ENCODE measurements around the gene GNG8. TPM values are rescaled to one million over a fixed set of nuclear protein-coding genes. Genes with fewer than 3 reads are reported as not detected.

Gene GNG8
- total RNA-seq, 2 experiments from 2014 or later: 8.6 to 12.2 TPM

DNA sequence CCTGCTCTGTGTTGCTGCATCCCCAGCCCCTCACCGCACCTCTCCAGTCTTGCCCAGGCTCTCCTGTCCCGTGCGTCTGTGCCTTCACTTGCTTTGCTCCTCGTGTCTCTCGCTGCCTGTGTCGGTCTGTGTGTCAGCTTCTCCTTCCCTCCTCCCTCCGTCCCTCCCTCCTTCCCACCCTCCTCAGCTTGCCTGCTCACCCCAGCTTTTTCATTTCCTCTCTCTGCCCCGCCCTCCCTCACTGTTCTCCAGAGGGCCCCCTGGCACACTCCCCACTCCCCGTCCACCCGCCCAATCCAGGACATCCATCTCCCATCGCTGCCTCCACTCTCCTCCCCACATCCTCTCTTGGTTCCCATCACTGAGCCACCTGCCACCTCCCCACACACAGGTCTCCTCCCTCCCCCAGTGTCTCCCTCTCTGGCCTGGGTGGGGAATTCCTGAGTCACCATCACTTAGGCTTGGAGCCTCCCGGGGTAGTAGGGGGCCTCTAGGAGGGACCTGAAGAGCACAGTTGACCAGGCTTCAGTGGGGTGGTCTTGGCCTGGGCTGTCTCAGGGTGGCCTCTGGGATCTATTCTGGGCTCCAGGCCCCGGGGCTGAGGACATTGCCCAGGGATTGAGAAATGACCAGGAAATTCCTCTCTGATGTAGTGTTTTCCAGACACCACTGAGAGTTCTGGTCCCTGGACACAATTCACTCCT, 10.9 kb downstream of the GNG8 start, which contains the start of gene PTGIR:
TSS of gene PTGIR (minus strand) at position 132 of the 704 bp plus-strand sequence. CDS start 864 bp downstream, outside the sequence.
- ChIA-PET CTCF (interaction anchor here (1.1 to 1.7 kb wide), 3 partner anchors 9 to 103 kb away, joined by 3 to 6 read pairs (median 3); no protein-coding TSS in a partner anchor), POLR2A (no interaction called here)

DNA sequence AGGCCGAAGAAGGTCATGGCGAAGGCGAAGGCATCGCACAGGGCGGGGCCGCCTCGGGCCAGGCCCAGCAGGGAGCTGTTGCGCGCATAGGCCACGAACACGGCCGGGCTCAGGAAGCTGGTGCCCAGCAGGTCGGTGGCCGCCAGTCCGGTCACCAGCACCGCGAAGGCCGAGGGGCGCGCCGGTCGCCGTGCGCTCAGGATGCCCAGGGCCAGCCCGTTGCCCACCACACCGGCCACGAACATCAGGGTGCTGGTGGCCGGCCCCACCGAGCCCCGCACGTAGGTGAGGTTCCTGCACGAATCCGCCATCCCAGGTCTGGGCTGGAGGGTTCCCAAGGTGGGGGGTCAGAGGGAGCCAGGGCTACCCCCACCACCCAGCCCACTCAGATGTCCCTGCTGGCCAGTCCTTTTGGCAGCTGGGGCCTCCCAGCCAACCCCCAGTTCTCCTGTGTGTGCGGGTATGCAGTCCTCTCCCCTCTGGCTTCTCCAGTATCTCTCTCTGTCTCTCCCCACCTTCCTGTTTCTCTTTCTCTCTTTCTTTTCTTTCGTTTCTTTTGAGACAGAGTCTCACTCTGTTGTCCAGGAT, 12.0 kb downstream of the GNG8 start:
- ChIA-PET CTCF (interaction anchor here (1.1 to 1.7 kb wide), 3 partner anchors 10 to 104 kb away, joined by 3 to 4 read pairs (median 3); partner anchors contain the start of gene DACT3), POLR2A (no interaction called here)

DNA sequence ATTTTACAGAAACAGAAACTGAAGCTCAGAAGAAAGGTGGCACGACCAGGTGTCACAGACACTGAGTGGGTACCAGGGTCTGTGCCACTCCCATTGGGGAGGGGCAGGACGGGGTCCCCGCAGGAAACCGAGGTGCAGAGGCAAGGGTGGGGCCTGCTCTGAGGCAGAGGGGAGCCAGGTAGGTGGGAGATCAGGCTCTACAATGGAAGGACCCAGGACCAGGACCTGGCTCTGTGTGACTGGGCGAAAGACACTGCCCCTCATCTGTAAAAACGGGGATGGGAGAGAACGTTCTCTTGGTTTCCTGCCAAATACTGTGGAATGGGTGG, 13.9 kb downstream of the GNG8 start:
- CTCF ChIA-PET: interaction anchor here (0.8 to 1.3 kb wide), 4 partner anchors 8 to 50 kb away, joined by 3 to 4 read pairs (median 3); no protein-coding TSS in a partner anchor
- POLR2A ChIA-PET: no interaction called here

DNA sequence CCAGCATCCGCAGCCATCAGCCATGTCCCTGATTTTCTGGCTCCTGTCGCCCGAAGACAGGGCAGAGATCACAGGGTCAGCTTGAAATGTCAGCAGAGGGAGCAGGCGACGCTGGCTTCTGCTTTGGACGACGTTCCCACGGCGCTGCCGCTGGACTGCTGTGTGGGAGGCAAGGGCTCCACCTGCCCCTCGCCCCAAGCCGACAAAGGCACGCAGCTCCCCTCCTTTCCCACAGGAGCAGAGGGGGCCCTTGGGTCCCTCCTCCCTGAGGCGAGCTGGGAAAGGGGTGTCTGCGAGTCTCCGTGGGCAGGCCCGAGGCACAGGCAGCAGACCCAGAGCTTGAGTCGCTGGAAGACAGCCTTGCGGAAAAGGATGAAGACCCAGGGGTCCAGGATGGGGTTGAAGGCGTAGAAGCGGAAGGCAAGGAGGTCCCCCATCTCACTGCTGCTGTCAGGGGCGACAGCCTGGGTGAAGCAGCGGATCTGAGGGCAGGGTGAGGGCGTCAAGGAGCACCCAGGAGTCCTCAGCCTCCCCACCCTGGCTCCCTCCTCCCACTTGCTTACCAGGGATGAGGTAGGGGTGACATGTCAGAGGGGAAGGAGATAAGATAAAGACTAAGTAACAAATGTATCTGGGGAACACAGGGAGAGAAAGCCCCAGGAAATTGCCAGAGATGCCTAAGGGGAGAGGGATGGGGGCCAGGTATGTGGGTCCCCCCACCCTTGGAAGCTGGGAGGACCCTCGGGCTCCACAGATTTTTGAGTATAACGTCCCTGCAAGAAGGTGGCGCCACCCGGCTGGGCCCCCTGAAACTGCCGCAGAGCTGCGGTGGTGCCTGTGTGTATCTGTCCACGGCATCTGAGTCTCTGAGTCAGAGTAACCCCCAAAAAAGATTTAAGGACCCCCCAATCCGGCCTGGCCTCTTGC, 14.5 kb downstream of the GNG8 start:
- POLR2A ChIA-PET: no interaction called here
- CTCF ChIA-PET: interaction anchor here (0.8 to 1.3 kb wide), 5 partner anchors 7 to 51 kb away, joined by 3 to 4 read pairs (median 3); no protein-coding TSS in a partner anchor

DNA sequence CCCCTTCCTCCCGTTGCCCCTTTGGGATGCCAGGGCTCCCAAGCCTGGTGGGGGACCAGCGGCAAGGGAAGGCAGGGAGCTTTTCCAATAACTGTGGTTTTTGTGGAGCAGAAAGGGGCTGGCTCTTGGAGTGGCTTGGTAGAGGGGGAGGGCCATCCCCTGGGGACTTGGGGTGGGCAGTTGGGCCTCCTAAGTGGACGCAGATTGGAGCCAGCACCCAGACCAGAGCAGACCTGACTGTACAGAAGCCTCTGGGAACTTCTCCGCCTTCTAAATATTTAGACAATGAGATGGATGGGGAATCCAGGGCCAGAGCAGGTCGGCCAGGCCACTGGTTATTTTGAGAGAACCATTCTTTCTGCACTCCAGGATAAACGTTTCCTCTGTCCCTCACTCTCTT, 15.3 kb downstream of the GNG8 start:
- POLR2A ChIA-PET: interaction anchor here (1.3 kb wide), 1 partner anchor 9 kb away, joined by 3 read pairs; no protein-coding TSS in a partner anchor
- CTCF ChIA-PET: interaction anchor here (0.8 to 2.5 kb wide), 2 partner anchors 9 to 108 kb away, joined by 4 to 9 read pairs; no protein-coding TSS in a partner anchor

DNA sequence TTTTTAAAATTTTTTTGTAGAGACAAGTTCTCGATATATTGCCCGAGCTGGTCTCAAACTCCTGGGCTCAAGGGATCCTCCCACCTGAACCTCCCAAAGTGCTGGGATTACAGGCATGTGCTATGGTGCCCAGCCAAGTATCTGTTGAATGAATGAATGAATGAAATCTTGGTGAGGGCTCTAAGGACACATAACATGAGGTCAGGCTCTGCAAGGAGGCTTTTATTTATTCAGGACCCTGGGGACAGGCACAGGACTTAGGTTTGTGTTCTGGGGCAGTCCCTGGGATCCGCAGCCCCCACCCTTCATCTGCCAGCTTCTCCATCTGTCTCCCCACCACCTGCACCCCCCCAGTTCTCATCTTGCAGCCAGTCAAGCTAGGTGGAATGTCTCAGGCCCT, 15.7 kb downstream of the GNG8 start:
- POLR2A ChIA-PET: interaction anchor here (1.3 kb wide), 1 partner anchor 9 kb away, joined by 3 read pairs; no protein-coding TSS in a partner anchor
- CTCF ChIA-PET: interaction anchor here (2.5 to 10.1 kb wide), 2 partner anchors 41 to 108 kb away, joined by 9 to 112 read pairs; partner anchors contain the start of gene DACT3

DNA sequence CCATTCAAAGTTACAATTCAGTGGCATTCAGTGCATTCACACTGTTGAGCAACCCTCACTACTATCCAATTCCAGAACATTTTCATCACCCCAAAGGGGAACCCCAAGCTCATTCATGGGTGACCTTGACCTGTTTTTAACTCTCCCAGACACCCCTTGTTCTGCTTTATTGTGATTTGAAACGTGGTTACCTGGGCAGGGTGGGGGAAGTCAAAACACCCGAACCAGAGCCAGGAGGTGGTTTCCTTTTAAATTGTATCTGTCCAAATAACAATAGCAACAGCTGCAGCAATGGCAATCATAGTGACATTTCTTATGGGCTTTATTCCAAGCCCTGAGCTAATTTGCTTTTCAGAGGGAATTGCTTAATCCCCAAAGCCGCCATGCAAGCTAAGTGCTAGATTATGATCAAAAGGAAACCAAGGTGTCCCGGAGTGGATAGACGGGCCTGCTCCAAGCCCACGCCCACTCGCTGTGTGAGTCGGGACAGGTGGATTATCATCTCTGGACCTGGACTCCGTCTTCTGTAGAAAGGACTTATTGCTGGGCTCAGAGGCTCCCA, 17.3 kb downstream of the GNG8 start:
- CTCF ChIA-PET: interaction anchor here (1.0 to 10.1 kb wide), 3 partner anchors 9 to 110 kb away, joined by 3 to 112 read pairs (median 9); partner anchors contain the start of gene DACT3
- POLR2A ChIA-PET: no interaction called here

DNA sequence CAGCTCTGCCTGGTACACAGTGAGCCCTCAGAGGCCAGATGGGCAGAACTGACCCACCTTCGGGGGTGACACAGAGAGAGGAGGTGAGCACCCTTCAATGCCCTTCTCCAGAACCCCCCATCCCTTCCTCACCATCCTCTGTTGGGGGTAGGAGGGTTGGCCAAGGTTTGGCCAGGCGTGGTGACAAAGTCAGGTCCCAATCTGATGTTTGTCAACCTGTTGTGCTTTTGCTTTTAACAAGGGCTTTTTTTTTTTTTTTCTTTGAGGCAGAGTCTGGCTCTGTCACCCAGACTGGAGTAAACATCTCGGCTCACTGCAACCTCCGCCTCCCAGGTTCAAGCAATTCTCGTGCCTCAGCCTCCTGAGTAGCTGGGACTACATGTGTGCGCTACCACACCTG, 18.4 kb downstream of the GNG8 start:
- POLR2A ChIA-PET: interaction anchor here (0.6 kb wide), 1 partner anchor 16 kb away, joined by 4 read pairs; no protein-coding TSS in a partner anchor
- CTCF ChIA-PET: interaction anchor here (1.0 to 10.1 kb wide), 3 partner anchors 15 to 44 kb away, joined by 3 to 112 read pairs (median 11); partner anchors contain the start of genes CALM3 and DACT3

DNA sequence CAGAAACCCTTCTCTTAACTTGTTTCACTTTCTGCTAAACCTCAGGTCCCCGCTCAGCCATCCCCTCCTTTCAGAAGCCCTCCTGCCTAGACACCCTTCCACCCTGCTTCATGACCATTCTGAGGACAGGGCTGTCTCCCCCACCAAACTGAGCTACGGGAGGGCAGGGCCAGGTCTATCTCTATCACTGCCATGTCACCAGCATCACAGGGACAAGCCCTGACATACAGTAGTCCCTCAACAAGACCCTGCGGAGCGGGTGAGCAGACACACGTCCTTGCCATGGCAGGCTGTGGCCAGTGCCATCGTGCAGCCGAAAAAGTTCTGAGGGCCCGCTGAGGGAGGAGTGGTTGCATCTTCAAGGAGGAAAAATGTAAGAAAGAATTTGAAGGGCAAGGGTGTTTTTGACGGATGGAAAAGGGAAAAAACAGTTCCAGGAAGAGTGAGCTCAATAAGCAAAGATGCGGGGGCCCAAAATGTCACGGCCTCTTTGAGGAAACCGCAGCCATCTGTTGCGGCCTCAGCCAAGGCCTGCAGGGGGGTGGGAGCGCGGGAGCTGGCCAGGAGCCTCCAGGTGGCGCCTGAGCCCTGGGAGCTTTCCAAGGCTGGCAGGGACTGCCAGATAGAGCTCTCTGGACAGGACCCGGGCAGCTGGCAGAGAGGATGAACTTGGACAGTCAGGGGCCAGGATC, 19.2 kb downstream of the GNG8 start:
- ChIA-PET POLR2A (interaction anchor here (0.9 kb wide), 1 partner anchor 16 kb away, joined by 3 read pairs; no protein-coding TSS in a partner anchor), CTCF (interaction anchor here (0.6 to 10.1 kb wide), 6 partner anchors 11 to 222 kb away, joined by 3 to 112 read pairs (median 5); partner anchors contain the start of genes CALM3 and DACT3)

DNA sequence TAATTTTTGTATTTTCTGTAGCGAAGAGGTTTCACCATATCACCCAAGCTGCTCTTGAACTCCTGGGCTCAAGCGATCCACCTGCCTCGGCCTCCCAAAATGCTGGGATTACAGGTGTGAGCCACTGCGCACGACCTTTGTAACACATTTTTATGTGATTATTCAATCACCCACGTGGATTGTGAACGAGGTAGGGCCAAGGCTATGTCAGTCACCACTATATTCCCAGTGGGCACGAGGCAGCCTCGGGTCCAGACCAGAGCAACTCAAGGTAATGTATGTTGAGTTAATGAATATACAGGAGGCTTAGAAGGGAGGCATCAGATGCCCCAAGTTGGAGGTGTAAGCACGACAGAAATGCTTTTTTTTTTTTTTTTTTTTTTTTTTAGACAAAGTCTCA, 20.0 kb downstream of the GNG8 start:
- ChIA-PET CTCF (interaction anchor here (0.7 to 10.1 kb wide), 5 partner anchors 11 to 222 kb away, joined by 3 to 112 read pairs (median 11); partner anchors contain the start of genes CALM3 and DACT3), POLR2A (interaction anchor here (0.9 kb wide), 1 partner anchor 15 kb away, joined by 3 read pairs; no protein-coding TSS in a partner anchor)

DNA sequence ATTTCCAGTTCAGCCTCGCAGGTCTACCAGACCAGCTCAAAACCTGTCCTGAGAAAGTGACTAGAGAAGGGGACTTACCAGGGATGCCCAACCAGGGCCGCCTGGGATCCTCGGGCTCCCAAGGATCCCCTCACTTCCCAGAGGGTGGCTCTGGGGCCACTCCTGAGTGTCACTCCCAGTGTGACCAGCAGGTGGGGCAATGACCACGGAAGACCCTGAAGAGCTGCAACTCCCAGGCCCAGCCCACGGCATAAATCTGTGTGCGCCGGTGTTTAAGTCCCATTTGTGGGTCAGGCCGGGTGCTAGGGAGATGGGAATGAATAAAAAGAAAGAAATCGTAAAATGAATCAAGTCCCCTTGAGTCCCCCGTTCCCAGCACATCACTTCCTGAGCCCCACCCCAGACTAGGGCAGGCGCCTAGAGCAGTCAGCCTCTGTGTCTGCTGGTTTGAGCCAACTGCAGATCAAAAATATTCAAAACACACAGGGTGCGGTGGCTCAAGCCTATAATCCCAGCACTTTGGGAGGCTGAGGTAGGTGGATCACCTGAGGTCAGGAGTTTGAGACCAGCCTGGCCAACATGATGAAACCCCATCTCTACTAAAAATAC, 21.8 kb downstream of the GNG8 start:
- POLR2A ChIA-PET: interaction anchor here (1.1 kb wide), 1 partner anchor 14 kb away, joined by 3 read pairs; no protein-coding TSS in a partner anchor

DNA sequence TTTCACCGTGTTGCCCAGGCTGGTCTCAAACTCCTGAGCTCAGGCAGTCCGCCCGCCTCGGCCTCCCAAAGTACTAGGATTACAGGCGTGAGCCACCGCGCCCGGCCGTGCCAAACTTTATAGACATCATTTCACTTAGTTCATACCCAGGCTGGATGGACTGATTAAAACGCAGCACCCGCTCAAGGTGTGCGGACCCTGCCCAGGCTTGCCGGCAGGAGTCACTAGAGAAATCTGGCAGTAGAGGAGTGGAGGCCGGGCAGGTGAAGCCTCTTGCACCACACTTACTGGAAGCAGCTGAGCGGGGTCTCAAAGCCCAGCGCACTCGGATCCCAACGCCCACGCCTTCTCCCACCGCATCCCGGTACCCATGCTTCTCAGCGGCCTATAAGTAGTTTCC, 22.5 kb downstream of the GNG8 start:
- ChIA-PET POLR2A (interaction anchor here (1.1 kb wide), 1 partner anchor 13 kb away, joined by 3 read pairs; no protein-coding TSS in a partner anchor), CTCF (interaction anchor here (0.7 to 10.1 kb wide), 15 partner anchors 8 to 262 kb away, joined by 3 to 112 read pairs (median 4); partner anchors contain the start of genes CALM3 and DACT3)

More for the DNA sequence above, 21.8 kb downstream of the GNG8 start:
- CTCF ChIA-PET: interaction anchor here (0.5 to 10.1 kb wide), 15 partner anchors 8 to 310 kb away, joined by 3 to 112 read pairs (median 4); partner anchors contain the start of genes CALM3 and DACT3

DNA sequence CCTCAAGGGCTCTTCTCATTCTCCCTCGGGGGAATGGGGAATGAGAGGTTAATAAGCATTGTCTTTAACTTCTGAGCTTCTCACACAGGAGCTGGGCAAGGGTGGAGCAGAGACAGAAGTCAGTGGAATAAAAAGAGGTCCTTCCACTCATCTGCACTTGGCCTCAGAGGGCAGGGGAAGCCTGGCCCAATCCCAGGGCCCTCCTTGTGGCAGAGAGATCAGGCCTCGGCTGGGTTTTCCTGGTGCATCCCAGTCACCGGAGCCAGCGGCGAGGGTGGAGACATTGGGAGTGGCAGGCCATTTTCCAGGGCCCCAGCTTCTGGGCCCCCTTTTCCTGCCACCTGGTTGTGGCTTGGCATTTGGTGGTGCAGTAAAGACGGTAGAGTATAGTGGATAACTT, 24.2 kb downstream of the GNG8 start:
- ChIA-PET CTCF (interaction anchor here (0.6 to 10.1 kb wide), 10 partner anchors 9 to 229 kb away, joined by 3 to 112 read pairs (median 4); partner anchors contain the start of genes CALM3, DACT3 and GNG8), POLR2A (interaction anchor here (1.0 to 3.1 kb wide), 2 partner anchors 8 to 10 kb away, joined by 3 to 30 read pairs; partner anchors contain the start of gene CALM3)

DNA sequence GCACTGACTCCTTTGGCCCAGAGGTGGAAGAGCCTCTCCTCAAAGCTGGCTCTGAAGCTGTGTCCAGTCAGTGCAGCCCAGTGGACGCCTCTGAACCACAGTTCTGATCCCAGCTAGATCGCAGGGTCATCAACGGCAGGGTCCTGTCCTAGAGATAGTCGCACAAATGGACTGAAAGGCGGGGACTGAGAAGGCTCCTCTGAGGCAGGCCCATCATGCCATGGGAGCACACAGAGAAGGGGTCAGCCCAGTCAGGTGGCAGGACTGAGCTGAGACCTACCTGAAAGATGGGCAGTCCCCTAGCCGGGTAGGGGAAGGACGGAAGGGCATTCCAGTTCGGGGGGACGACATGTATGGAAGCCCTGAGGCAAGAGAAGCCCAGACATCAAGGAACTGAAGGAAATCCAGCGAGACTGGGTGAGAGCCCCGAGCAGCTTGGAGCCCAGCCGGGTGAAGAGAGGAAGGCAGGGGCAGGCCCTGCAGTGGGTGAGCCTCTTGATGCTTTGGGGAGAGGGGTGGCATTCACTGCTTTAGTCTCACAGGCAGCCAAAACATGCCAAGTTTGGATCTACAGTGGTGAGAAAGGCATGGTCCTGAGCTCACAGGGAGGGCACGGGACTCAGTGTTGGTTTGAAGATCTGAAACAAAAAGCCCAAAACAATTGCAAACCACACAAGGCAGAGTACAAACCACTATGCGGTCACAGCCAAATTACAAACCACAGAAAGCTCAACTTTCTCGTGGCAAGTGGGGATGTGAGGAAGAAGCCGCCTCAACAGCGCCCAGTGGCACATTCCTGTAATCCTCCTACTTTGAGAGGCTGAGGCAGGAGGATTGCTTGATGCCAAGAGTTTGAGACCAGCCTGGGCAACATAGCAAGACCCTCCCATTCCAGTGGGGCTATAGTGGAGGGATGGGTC, 24.9 kb downstream of the GNG8 start:
- ChIA-PET CTCF (interaction anchor here (0.9 to 10.1 kb wide), 5 partner anchors 9 to 229 kb away, joined by 3 to 112 read pairs (median 4); partner anchors contain the start of genes CALM3, DACT3 and GNG8), POLR2A (interaction anchor here (1.0 to 3.1 kb wide), 2 partner anchors 9 kb away, joined by 3 to 30 read pairs; partner anchors contain the start of gene CALM3)

DNA sequence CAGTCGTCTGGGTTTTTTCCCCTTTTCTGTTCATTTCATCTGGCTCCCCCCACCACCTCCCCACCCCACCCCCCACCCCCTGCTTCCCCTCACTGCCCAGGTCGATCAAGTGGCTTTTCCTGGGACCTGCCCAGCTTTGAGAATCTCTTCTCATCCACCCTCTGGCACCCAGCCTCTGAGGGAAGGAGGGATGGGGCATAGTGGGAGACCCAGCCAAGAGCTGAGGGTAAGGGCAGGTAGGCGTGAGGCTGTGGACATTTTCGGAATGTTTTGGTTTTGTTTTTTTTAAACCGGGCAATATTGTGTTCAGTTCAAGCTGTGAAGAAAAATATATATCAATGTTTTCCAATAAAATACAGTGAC, 25.6 kb downstream of the GNG8 start:
- ChIA-PET POLR2A (interaction anchor here (3.1 kb wide), 1 partner anchor 9 kb away, joined by 30 read pairs; the partner anchor contains the start of gene CALM3), CTCF (interaction anchor here (0.9 to 10.1 kb wide), 5 partner anchors 8 to 51 kb away, joined by 3 to 112 read pairs (median 5); partner anchors contain the start of genes CALM3 and DACT3)
